ENCODE results near the gene PTPRK.

The PTPRK gene

DNA sequence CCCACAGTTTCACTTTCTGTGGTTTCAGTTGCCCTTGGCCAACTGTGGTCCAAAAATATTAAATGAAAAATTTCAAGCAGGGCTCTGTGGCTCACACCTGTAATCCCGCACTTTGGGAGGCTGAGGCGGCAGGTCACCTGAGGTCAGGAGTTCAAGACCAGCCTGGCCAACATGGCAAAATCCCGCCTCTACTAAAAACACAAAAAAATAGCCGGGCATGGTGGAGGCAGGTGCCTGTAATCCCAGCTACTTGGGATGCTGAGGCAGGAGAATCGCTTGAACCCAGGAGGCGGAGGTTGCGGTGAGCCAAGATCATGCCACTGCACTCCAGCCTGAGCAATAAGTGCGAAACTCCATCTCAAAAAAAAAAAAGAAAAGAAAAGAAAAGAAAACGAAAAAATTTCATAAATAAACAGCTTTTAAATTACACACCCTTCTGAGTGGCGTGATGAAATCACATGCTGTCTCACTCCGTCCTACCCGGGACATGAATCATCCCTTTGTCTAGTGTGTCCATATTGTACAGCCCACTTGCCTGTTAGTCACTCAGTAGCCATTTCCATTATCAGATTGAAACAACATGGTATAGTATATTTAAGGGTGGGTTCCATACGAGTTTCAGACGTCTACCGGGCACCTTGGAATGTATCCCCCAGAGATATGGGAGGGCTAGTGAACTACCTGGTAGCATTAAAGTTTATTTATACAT is 11.7 kb downstream of the PTPRK start:
- TF ChIP-seq, protein P1, sequence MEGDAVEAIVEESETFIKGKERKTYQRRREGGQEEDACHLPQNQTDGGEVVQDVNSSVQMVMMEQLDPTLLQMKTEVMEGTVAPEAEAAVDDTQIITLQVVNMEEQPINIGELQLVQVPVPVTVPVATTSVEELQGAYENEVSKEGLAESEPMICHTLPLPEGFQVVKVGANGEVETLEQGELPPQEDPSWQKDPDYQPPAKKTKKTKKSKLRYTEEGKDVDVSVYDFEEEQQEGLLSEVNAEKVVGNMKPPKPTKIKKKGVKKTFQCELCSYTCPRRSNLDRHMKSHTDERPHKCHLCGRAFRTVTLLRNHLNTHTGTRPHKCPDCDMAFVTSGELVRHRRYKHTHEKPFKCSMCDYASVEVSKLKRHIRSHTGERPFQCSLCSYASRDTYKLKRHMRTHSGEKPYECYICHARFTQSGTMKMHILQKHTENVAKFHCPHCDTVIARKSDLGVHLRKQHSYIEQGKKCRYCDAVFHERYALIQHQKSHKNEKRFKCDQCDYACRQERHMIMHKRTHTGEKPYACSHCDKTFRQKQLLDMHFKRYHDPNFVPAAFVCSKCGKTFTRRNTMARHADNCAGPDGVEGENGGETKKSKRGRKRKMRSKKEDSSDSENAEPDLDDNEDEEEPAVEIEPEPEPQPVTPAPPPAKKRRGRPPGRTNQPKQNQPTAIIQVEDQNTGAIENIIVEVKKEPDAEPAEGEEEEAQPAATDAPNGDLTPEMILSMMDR (IDR thresholded peaks at IDR 0.05), result no peak
- H3K4me3 ChIP-seq, result no peak overlapping the region
- no peak for DNase-seq (ENCODE audit: low spot score)
- no peak overlapping the region for H3K27ac ChIP-seq

DNA sequence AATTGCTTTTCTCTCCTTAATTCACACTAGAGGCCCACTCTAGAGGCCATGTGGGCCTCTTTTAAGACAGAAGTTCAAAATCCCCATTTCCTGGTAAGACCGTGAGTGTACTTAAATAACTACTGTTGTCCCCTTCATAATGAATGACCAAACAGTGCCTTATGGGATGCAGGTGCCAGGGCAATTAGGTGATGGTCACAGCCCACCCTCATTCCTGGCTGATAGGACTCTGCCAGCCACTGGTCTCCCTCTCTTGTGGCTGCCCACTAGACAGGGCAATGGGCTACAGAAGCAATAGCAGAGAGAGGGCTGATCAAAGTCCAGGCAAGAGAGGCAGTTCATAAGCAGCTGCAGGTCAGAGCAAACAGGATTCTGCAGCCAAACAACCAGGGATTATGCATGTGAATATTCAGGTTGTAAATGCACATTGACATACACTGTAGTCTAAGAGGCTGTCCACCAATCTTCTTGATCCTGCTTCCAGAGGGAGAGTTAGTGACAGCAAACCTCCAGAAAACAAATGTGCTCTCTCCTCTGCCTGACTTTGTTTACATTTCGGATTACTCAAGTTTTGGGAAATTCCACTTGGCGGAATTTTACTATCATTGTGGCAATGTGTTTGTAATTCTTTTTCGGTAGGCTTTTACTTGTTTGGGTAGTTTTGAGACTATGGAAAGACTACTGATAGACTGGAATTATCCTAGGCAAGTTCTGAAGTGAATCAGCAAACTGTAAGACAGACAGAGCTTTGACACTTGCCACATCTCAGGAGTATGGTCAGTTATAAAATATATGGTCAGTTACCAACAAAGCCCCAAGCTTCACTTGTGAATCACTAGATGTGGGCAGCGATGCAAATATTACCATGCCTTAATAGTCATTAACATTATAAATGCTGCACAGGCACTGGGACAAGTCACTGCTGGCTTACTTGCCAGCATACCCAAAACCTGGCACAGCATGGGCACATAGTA is 12.8 kb downstream of the PTPRK start:
- TF ChIP-seq, protein P1 (IDR thresholded peaks at IDR 0.05), result no peak
- Histone ChIP-seq H3K4me3 (no peak overlapping the region), H3K27ac (no peak overlapping the region)
- no peak for DNase-seq (ENCODE audit: low spot score)

DNA sequence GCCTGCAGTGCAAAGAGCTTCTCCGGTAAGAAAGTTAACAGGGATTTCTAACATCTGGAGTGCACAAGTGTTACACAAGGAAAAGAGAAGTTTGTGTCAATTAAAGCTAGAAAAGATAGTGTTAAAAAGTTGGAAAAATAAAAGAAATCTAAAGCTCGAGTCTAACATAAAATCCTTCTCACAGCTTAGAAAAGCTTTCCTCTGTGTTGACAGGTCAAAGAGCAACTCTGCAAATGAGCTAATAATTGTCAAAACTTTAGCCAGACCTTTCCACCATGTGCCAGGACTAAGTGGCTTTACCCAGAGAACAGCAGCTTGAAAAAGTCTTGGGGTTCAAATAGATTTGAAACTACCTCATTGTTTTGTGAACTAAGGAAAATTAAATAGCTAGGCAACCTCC is 14.8 kb downstream of the PTPRK start:
- TF ChIP-seq, protein P1 (IDR thresholded peaks at IDR 0.05), result no peak
- no peak overlapping the region for H3K4me3 ChIP-seq
- DNase-seq (ENCODE audit: low spot score), result no peak
- no peak overlapping the region for H3K27ac ChIP-seq

DNA sequence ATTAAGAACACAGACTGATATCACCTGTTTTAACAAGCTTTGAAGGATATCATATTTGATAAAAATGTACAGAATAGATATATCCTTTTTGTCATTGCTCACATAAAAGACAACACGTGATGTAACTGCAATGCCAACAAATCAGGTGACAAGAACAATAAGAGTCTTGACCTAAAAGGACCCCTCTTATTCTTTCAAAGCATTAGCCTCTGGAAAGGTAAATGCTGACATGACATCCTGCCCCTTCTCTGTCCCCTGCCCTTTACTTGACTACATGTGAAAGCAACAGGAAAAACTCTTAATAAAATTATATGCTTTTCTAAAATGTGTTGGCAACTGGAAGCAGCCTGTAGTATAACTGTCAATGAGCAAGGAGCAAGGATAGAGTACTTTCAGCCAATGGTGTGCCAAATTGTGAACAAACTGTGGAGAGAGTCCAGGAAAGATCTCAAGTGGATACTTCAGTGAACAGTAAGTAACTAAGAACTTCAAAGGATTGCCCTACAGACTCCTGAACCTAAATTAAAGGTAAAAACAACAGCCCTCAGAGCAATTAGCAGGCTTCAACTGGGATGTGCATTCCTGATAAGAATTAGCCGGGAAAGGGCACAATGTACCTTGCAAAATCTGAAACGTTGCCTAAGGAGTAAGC is 16.3 kb downstream of the PTPRK start:
- TF ChIP-seq, protein P1 (IDR thresholded peaks at IDR 0.05), result no peak
- no peak for DNase-seq (ENCODE audit: low spot score)
- H3K4me3 ChIP-seq, result no peak overlapping the region
- H3K27ac ChIP-seq, result no peak overlapping the region

DNA sequence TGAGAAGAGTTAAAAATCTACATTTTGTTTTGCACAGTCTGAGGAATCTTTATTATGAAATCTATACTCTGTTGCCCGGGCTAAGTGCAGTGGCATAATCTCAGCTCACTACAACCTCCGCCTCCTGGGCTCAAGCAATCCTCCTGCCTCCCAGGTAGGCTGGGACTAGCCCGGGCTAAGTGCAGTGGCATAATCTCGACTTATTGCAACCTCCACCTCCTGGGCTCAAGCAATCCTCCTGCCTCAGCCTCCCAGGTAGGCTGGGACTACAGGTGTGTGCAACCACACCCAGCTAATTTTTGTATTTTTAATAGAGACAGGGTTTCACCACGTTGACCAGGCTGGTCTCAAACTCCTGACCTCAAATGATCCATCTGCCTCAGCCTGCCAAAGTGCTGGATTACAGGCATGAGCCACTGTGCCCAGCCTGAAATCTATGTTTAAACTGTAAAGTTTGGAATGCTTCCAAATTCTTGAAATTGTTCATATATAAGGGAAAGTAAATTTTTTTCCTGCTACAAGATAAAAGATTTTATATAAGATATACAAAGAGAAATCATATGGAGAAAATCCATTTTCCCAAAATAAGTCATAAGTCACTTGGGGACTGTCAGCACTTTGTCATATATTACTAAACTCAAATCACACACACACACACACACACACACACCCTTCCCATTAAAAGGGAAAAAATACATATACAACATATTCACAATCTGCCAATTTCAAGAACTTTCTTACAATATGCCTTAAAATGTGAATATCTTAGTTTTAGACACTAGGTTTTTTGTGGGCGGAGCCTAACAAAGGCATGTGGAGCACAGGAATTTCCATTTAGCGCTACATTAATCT is 19.4 kb downstream of the PTPRK start:
- Histone ChIP-seq H3K4me3 (no peak overlapping the region), H3K27ac (no peak overlapping the region)

DNA sequence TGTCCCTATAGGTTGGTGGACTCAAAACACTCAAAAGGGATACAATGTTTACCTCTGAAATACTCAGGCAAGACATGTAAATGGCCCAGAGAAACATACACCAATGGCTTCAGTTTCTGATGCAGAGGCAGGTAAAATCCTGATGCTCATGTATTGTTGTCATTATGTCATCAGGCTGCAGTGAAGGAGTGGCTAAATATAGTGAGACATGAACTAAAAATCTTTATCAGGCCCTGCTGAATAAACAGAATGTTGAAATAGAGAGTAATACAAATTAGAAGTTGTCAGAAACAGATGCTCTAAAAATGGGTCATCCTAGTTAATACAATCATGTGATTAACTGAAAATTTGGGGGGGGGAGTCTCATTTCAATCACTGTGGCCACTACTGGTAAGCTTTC is 20.4 kb downstream of the PTPRK start:
- Histone ChIP-seq H3K4me3 (no peak overlapping the region), H3K27ac (no peak overlapping the region)
- DNase-seq (ENCODE audit: low spot score), result no peak
- TF ChIP-seq, protein P1 (IDR thresholded peaks at IDR 0.05), result no peak

More for the DNA sequence above, 19.4 kb downstream of the PTPRK start:
- TF ChIP-seq, protein P1 (IDR thresholded peaks at IDR 0.05), result no peak
- no peak for DNase-seq (ENCODE audit: low spot score)

All from coronary artery (tissue), 2 donors.